SU-DHL-6 (cell line): ENCODE measurements around the gene PXT1.

Experiments used
- H2AFZ ChIP-seq: fragments of 200-600 bp; sonication (generic); 2 replicates; pipeline ENCODE4 v1.6.1; 2014; ENCODE audit warnings: low read depth, mild to moderate bottlenecking, moderate library complexity, mixed read lengths, antibody characterized with exemption, low read length; ENCODE audit not compliant: severe bottlenecking
- H3F3A ChIP-seq: fragments of 200-600 bp; shearing (Covaris generic); 2 replicates; pipeline ENCODE4 v1.6.0; 2016; ENCODE audit warnings: antibody characterized with exemption, mild to moderate bottlenecking; ENCODE audit not compliant: insufficient read depth
- H3K27ac ChIP-seq: fragments of 200-600 bp; sonication (generic); 2 replicates; pipeline ENCODE4 v1.5.1; 2016; ENCODE audit warnings: low read depth, mild to moderate bottlenecking, low read length, moderate library complexity, mixed read lengths
- H3K27me3 ChIP-seq: fragments of 200-600 bp; sonication (generic), shearing (Covaris generic); 2 replicates; pipeline ENCODE4 v1.6.0; 2014; ENCODE audit warnings: mild to moderate bottlenecking, low read length
- H3K36me3 ChIP-seq: fragments of 200-600 bp; sonication (generic); 2 replicates; pipeline ENCODE4 v1.6.1; 2014; ENCODE audit warnings: mild to moderate bottlenecking, low read length, mixed read lengths
- H3K4me2 ChIP-seq: fragments of 300-600, 200-600 bp; shearing (Covaris generic), sonication (generic); 2 replicates; pipeline ENCODE4 v1.6.0; 2014; ENCODE audit warnings: low read length, low read depth, mild to moderate bottlenecking; ENCODE audit not compliant: poor library complexity, severe bottlenecking
- H3K4me3 ChIP-seq: fragments of 200-600 bp; sonication (generic); 2 replicates; pipeline ENCODE4 v1.5.1; 2014; ENCODE audit warnings: antibody characterized with exemption, low read length, mild to moderate bottlenecking, mixed read lengths; ENCODE audit not compliant: insufficient read depth, poor library complexity, severe bottlenecking
- H3K79me2 ChIP-seq: fragments of 200-600 bp; sonication (generic); 2 replicates; pipeline ENCODE4 v1.6.1; 2014; ENCODE audit warnings: mild to moderate bottlenecking, low read length, moderate library complexity; ENCODE audit not compliant: insufficient read depth
- H3K9ac ChIP-seq: fragments of 200-600 bp; sonication (generic); 2 replicates; pipeline ENCODE4 v1.7.0; 2014; ENCODE audit warnings: mild to moderate bottlenecking, low read length
- H3K9me2 ChIP-seq: fragments of 200-600 bp; sonication (generic); replicated peaks from 2 replicates; pipeline ENCODE4 v1.6.1; 2014; ENCODE audit warnings: low read length; ENCODE audit not compliant: insufficient read depth
- H3K9me3 ChIP-seq: fragments of 200-600 bp; sonication (generic); 2 replicates; pipeline ENCODE4 v1.6.1; 2014; ENCODE audit warnings: low read length, mixed read lengths; ENCODE audit not compliant: insufficient read depth
- H4K20me1 ChIP-seq: fragments of 200-600 bp; sonication (generic); 2 replicates; pipeline ENCODE4 v1.6.1; 2014; ENCODE audit warnings: low read depth, mild to moderate bottlenecking, antibody characterized with exemption, low read length, moderate library complexity, mixed read lengths
- EZH2phosphoT487 ChIP-seq: fragments of 200-600 bp; sonication (generic), shearing (Covaris generic); conservative IDR thresholded peaks from 2 replicates; pipeline ENCODE4 v1.6.1; 2018; ENCODE audit warnings: mild to moderate bottlenecking, antibody characterized with exemption, low read length, moderate library complexity, mixed read lengths
- TF ChIP-seq, protein P1 (sequence below): fragments of 200-600 bp; sonication (generic); IDR thresholded peaks from one replicate; pipeline ENCODE4 v1.5.1; 2017; ENCODE audit warnings: antibody characterized with exemption, mild to moderate bottlenecking, low read length, moderate library complexity; ENCODE audit not compliant: insufficient read depth, poor library complexity, severe bottlenecking

The PXT1 gene

DNA sequence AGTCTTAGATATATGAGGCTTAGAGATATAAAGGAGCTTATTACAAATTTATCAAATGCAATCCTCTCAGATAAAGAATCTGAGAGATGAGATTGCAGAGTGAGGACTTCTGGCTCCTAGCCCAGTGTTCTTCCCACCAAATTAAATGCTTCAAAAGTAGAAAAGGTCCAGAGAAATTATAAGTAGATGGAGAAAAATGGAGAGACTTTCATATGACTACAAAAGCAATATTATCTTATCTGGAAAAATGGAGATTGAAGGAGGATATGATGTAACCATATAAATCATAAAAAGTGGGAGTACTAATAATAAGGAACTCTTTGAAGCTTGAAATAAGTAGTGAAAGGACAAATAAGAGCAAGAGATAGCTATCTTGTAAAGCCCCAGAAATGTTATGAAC lies 3.0 kb upstream of the PXT1 start:
- Histone ChIP-seq H3K9me2 (no peaks in the 10 kb centered on the region), H3F3A (peaks cover 29% of the 10 kb centered on the region), H3K27me3 (no peaks in the 10 kb centered on the region), H3K4me3 (no peak overlapping the region), H3K9ac (no peak overlapping the region), H3K79me2 (peaks cover 83% of the 10 kb centered on the region), H3K4me2 (peak overlapping the region; percentile 0), H3K27ac (no peak overlapping the region), H2AFZ (no peak overlapping the region), H3K36me3 (peaks cover 24% of the 10 kb centered on the region), H3K9me3 (no peaks in the 10 kb centered on the region), H4K20me1 (no peaks in the 10 kb centered on the region)
- TF ChIP-seq EZH2phosphoT487: no peak
- TF ChIP-seq, protein P1, sequence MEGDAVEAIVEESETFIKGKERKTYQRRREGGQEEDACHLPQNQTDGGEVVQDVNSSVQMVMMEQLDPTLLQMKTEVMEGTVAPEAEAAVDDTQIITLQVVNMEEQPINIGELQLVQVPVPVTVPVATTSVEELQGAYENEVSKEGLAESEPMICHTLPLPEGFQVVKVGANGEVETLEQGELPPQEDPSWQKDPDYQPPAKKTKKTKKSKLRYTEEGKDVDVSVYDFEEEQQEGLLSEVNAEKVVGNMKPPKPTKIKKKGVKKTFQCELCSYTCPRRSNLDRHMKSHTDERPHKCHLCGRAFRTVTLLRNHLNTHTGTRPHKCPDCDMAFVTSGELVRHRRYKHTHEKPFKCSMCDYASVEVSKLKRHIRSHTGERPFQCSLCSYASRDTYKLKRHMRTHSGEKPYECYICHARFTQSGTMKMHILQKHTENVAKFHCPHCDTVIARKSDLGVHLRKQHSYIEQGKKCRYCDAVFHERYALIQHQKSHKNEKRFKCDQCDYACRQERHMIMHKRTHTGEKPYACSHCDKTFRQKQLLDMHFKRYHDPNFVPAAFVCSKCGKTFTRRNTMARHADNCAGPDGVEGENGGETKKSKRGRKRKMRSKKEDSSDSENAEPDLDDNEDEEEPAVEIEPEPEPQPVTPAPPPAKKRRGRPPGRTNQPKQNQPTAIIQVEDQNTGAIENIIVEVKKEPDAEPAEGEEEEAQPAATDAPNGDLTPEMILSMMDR: no peak

DNA sequence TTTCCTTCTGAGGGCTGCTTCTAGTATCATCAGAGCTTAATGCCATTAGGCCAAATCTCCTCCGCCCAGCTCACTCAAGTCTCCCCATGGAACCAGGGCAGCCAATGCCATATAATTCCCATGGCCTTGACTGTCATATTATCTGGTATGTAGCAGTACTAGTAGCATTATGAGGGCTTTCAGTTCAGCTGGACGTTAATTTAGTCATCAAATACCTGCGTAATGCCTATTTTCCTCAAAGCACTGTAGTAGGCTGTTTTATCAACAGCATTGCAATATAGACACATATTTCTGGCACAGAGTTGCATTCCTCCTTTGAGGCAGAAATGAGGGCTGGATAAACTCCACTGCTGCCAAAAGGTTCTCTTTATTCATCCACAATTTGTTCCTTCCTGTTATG lies 1.8 kb upstream of the PXT1 start:
- H3K9me2 ChIP-seq: no peaks in the 10 kb centered on the region
- no peak overlapping the region for H2AFZ ChIP-seq
- H3K36me3 ChIP-seq: peaks cover 24% of the 10 kb centered on the region
- H3K27me3 ChIP-seq: no peaks in the 10 kb centered on the region
- peak overlapping the region; percentile 89 for H3K4me2 ChIP-seq
- H3K27ac ChIP-seq: peak overlapping the region; percentile 81
- no peaks in the 10 kb centered on the region for H4K20me1 ChIP-seq
- H3K4me3 ChIP-seq: peak overlapping the region; percentile 87
- peak overlapping the region; percentile 94 for H3K9ac ChIP-seq
- H3K79me2 ChIP-seq: peaks cover 73% of the 10 kb centered on the region
- TF ChIP-seq, protein P1: no peak
- no peak for TF ChIP-seq EZH2phosphoT487
- peaks cover 32% of the 10 kb centered on the region for H3F3A ChIP-seq
- no peaks in the 10 kb centered on the region for H3K9me3 ChIP-seq

DNA sequence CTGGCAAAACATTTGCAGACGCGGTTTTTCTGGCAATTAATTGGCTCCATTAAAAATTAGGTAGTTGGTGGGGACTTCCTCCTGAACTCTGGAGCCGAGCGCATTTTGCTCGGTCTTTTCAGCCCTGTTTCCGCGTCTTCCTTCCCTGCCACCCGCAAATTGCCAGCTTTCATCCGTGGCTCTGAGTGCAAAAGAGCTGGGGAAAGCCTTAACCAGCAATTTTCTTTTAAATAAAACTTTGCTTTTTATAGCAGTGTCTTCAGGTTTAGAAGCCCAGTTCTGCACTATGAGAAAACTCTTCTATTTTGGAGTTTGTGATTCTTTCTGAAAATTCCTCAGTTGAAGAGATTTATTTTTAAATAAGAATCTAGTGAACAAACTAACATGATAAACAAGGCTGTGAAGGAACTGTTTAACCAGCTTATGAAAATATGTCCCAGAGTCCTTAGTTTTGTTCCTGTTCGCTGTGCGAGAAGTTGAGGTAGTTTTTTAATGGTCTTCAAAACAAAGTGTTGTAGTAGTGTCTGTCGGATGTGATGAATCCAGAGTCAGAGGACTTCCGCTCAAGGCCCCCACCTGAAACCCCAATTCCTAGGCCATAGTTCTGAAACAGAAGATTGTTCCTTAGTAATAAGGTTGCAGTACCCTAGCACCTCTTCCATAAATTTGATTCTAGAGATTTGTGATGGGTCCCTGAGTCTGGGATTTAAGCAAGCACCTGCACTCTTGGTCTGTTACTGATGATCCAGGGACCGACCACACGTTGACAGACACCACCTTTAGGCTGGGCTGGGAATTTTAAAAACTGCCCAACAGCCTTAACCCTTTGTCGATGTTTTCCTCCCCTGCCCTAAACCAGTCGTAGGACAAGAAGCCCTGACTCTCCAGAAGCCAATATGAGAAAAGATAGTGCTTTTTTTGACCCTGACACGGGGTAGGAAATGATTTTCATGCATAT lies 1.1 kb upstream of the PXT1 start:
- Histone ChIP-seq H3K79me2 (peaks cover 66% of the 10 kb centered on the region), H3K27ac (peak overlapping the region; percentile 81), H3K9me2 (no peaks in the 10 kb centered on the region), H3K27me3 (no peaks in the 10 kb centered on the region), H3K4me2 (peak overlapping the region; percentile 89), H3K9ac (peak overlapping the region; percentile 94), H3K4me3 (peak overlapping the region; percentile 87), H3F3A (peaks cover 32% of the 10 kb centered on the region), H3K36me3 (peaks cover 21% of the 10 kb centered on the region), H4K20me1 (no peaks in the 10 kb centered on the region), H2AFZ (peak overlapping the region; percentile 28), H3K9me3 (no peaks in the 10 kb centered on the region)
- no peak for TF ChIP-seq EZH2phosphoT487
- TF ChIP-seq, protein P1: no peak
